Stimulated activated CD8-positive, alpha-beta memory T cell treated with anti-CD3 and anti-CD28 coated beads, Interleukin-4, amount 100 ng/mL, for 24 hours (primary cell): Measurements from ENCODE around the gene ADNP.

Source experiments
- DNase-seq: peaks from one replicate; pipeline ENCODE4 v3.0.0-alpha.2; 2020; ENCODE audit warnings: low read depth

Gene ADNP

DNA sequence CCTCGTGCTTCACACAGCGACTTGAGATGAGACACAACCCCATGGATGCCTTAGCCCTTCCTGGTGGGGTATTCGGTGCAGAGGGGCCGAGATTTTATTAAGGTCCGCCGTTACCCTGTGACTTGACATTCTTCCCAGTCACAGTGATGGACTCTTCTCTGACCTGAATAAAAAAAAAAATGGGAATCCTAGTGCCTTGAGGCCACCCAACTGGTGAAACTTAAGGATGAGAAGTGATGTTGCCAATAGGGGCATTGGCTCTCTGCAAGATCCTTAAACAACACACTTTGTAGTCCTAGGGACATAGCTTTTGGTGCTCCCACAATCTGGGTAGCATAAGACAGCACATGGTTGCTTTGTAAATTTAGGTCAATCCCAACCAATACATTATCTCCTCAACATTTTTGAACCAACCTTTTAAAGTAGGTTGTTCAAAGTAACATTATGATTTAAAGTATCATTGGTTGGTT is 814 bp upstream of the ADNP start:
- DNase-seq: no peak

DNA sequence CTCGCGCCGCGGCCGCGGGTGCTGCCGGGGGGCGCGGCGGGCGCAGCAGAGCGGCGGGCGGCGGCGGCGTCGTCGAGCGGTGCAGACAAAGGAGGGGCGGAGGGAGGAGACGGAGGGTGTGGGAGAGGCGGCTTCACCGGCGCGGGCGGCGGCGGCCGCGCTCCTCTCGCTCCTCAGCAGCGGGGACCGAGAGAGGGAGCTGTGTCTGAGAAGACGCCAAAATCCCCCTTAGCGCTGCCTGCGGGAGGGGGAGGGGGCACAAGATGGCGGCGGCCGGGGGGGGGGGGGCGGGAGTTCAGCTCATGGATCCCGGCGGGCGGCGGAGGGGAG is 296 bp downstream of the ADNP start:
- no peak for DNase-seq

DNA sequence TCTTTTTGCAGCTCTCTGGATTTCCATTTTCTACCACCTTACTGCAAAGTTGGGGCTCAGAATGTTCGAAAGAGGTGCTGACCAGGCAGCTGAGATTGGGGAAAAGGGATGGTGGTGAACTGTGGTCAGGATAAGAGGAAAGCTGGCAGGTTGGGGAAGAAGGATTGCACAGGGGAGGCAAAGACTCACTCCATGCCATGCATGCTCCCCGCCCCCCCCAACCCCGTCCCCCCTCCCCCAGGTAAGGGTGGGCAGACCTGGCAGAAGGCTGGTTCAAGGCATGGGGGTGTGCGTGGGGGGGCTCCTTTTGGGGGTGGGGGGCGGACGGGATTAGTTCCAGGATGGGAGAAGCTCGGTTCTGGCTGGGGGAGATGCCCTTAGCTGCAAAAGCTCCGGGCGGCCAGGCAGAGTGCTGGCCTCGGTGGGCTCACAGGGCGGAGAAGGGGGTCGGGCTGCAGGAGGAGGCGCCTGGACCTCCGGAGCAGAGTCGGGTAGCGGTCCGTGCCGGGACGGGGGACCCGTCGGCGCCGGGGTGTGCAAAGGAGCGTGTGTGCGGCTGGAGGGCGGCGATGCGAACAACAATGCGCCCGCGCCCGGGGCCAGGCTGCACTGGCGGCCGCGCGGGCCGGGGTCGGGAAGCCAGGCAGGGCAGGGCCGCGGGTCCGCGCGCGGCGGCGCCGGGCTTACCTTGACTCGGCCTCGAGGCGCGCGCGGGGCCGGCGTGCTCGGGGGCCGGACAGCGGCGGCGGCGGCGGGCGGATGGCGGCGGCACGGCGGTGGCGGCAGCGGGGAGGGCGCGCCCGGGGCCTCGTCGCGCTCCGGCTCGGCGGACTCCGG is 880 bp downstream of the ADNP start:
- no peak for DNase-seq

DNA sequence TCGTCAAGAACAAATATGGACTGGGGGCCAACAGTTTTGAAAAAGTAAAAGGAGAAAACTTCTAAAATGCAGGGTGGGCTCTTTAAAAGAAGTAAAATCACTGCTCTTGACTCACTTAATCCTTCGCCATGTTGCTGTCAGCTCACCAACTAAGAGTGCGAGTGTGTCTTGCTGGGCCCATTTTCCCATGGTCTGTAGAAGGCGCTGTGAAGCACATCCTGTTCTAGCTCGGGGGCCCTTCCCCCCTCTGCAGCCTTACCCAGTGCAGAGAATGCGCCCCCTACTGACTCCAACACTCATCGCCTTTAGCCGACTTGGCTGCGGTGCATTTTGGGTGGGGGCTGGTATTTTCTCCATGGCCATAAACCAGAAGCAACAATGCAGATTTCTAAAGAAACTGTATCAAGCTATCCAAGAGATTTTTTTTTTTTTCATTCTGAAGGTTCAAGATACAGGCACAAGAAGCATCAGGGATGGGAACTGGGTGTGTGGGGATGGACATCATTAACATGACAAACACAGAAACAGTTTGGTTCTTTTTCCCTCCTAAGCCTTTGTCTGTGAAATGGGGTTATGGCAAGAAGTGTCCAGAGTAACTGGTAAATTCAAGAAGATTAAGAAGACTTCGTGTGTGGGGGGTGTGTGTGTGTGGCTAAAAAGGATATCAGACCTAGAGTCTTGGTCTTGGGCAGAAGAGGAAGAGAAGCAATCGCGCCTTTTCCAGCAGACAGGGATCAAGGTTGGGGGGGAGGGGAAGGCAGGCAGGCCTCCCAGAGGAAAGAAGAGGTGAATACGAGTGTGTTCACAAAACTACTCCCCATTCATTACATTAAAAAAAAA is 1.7 kb downstream of the ADNP start:
- DNase-seq: peak; percentile 85

DNA sequence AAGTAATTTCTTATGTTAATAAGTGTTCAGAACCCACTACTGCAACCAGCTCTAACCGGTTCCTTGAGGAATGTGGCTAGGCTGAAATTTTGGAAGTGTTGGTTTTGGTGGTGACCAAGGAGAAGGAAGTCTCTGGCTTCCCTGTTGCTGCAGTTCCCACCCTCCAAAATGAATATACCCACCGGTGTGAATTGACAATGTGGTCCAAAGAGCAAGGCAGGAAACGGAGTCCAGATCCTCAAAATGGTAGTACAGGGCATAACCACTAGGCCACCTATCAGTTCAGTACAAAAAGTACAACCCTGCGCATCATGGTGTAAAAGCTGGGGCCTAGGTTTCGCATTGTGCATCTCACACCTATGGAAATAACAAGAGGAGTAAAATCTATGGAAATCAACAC is 2.8 kb downstream of the ADNP start:
- DNase-seq: no peak

DNA sequence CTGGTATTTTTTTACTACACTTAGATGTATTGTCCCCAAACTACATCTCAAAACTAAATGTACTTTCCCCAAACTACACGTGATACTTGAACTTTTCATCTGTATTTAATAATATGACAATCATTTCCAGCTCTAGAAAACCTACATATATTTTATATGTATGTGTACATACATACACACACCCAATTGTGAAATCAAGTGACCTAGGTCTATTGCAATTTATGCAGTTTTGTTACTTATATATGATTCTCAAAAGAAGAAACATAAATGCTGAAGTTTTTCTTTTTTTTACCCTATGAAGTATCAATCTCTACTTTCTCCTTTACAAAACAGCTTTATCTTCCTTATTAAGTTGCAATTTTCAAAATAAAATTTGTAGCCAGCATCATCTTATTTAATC is 4.7 kb downstream of the ADNP start:
- no peak for DNase-seq

DNA sequence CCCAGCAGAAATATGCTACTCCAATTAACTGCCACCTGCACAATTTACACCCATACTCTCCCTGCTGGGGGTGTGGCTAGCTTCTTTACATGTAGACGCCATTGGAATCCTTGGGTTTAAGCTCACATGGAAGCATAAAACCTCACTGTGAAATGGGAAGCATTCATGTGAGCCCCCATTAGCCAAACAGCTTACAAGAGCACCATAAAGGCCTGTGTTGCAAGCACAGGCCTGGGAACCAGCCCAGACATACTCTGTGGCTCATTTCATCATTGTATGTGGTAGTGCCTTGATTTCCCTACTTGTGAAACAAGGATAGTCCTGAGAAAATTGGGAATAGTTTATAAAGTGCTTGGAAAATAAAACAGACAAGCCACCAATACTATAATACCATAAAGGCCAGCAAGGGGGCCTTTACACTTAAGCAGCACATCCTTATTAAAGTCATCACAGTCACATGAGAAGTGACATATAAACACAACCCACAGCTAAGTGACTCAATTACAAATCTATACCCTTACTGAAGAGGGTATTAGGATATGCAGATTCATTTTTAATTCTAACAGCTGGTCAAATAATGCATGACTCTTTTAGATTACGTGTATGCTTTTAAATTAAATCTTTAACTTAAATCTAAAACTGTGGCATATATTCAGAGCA is 6.8 kb downstream of the ADNP start:
- DNase-seq: no peak

DNA sequence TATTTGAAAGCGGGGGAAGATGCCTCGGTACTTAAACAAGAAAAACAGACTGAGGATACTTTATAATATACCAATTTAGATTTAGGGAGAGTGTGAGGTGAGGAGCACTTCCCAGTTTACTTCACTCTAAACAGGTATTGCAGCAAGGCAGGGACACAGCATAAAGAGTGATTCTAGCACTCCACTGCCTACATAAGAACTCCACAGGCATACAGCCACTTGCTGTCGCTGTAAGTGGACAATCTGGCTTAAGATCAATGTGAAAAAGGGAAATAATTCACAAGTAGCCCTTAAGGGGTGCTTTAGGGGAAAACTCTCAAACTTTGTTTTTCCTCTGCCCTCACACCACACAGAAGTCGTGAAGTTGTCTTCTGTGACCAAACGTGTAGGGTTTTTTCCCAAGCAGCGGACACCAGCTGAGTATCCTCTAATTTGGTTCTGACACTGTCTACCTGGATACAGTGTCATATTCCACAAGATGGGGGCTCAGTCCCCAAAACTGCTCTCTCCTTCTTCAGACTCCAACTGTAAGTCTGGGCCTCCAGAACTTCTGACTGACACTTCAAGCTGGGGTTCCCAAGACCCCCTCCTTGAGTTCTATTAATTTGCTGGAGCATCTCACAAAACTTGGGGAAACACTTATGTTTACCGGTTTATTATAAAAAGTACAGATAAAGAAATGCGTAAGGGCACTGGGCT is 9.3 kb downstream of the ADNP start:
- DNase-seq: no peak

DNA sequence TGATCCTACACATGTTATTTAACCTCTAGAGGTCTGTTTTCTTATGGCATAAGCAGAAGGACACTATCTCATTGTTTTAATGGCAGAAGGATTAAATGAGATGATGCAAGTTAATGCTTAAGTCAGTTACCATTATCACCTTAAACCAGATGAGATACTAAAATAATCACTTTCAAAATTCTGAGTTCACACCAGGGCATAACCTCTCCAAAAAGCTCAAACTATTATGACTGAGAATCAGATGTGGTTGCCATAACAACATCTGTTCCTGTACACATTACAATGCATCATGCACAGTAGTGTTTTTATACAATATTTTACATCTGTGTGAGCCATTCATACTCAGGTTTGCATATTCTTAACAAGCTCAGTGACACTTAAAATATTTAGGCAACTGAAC is 10.2 kb downstream of the ADNP start:
- DNase-seq: no peak

DNA sequence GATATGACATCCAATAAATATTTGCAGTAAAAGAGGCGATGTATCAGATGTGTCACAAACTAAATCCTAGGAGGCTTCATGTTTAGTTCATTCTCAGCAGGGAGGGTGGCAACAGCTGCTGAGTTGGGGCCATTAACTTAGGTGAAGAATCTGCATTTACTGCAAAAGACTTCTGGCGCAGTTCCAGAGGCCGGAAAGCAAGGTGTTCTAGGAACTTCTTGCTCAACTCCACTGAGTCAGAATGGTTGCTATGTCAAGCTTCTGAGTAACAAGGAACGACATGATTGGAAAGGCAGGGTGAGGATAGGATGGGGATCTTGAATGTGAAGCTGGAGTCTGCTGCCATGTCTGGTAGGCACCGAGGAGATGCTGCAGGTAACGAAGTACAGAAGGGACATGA is 11.7 kb downstream of the ADNP start:
- DNase-seq: no peak

DNA sequence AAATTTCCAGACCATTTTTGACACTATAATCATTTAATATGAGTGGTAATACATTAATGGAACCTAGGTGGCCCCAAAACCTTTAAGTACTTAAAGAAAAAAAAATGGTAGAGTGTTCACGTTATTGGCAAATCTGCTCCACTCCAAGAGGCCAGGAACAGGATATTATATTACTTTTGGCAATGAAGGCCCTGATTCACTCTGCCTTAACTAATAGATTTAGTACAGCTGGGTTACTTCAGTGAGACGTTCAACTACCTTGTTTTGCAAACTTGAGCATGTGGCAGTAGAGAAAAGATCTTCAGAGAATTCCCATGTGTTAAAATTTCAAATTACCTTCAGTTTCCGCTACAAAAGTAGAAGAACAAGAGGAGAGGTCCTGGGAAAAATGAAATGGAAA is 12.8 kb downstream of the ADNP start:
- no peak for DNase-seq

DNA sequence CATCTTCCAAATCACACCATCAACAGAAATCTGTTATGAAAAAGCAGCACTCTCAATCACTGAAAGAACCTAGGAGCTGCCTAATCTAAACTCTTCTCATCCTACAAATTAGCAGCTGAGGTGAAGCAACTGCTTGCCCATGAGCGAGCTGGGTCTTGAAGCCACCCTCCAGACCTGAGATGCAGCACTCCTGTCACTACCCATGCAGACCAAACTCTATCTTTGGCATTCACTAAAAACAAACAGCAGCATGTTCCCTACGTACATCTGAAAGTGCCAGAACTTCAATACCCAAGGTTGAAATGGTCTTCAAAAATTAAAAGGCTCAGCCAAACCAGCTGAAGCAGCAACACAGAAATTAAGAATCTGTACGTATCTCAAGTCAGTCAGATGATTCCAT is 14.3 kb downstream of the ADNP start:
- DNase-seq: no peak

DNA sequence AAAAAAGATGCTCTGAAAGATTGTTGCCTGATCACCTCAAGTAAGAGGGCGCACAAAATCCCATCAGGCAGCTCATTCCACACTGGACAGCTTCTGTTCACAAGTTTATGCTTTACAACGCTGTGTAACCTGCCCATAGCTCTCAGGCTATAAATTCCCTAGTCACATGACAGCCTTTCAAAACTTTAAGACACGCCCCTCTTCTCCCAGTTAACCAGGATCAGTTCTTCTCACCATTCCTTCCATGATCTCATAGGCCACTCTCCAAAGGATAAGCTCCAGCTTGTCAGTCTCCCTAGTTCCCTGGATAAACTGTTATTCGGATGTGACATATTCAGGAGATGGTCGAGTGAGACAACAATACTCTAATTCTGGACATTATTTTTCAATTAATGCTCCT is 15.0 kb downstream of the ADNP start:
- DNase-seq: no peak

DNA sequence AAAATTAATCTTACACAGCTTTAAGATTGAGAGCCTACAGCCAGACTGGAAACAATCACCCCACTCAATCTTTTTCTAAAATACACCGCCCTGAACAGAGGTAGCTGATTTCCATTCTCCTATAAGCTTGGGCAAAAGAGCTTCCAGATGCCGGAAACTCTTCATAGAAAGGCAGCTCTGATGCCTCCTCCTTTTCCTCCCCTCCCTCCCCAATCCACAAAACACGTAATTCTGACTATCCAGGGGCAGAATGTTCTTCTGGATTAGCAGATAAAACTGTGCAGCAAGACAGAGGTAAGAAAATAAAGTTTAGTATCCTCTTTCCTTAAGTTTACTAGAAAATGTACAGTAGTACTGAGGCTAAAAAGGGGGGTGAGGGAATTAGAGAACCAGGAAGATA is 15.8 kb downstream of the ADNP start:
- DNase-seq: no peak

DNA sequence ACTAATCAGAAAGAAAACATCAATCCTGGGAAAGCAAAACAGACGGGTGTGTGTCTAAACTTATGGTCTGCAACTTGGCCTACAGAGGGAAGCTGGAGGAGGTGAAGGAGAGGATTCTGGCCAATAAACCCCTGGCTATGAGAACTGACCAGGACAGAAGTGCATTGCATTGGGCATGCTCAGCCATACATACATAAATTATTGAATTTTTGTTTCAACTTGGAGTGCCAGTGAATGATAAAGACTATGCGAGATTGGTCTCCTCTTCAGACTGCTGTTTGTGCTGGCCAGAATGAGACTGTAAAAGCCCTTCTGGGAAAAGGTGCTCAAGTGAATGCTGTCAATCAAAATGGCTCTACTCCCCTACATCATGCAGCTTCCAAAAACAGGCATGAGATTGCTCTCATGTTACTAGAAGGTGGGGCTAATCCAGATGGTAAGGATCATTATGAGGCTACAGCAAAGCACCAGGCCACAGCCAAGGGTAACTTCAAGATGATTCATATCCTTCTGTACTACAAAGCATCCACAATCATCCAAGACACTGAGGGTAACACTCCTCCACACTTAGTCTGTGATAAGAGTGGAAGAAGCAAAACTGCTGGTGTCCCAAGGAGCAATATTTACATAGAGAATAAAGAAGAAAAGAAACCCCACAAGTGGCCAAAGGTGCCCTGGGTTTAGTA is 17.4 kb downstream of the ADNP start:
- no peak for DNase-seq

DNA sequence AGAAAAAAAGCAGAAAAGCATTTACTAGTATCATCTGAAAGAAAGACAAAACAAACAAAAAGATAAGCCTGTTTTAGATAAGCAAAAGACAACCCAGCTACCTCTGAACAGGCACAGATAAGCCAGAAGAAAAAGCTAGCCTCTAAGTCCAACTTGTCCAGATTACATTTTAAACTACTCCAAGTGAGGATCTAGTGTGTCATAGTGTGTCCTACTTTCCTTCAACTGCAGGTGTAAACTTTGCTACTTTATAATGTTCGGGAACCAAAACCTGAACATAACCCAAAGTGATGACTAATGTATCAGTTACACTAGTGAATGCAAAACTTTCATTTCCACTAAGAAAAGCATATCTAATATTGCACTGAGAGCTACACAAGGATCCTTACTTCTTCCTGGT is 19.5 kb downstream of the ADNP start:
- DNase-seq: no peak

DNA sequence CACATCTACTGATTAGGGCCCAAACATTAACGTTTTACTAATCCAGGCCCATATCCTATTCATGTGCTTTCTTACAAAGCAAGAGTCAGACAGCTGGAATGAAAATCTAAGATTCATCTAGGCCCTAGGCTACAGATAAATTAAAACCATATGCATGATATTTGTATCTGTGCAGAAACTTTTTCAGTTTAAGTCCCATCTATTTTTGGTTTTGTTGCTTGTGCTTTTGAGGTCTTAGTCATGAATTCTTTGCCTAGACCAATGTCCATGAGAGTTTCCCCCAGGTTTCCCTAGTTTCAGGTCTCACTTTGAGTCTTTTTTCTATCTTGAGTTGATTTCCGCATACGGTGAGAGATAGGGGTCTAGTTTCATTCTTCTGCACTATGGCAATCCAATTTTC is 20.2 kb downstream of the ADNP start:
- no peak for DNase-seq

DNA sequence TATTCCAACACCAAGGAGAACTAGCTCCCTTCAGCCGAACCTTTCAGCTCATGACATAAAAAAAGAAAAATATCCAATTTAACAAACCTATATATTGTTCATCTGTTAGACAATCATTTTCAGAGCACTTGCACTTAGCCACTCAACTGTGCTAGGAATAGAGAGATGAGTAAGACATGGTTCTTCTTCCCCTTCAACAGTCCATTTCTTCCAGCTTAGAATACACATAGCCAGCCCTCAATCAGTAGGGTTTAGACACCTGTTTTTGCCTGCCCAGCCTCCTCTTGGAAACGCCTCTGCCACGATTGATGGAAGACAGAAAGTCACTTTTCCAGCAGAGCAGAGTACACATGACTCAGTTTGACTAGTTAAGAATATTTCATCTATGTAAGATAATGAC is 21.8 kb downstream of the ADNP start:
- no peak for DNase-seq

DNA sequence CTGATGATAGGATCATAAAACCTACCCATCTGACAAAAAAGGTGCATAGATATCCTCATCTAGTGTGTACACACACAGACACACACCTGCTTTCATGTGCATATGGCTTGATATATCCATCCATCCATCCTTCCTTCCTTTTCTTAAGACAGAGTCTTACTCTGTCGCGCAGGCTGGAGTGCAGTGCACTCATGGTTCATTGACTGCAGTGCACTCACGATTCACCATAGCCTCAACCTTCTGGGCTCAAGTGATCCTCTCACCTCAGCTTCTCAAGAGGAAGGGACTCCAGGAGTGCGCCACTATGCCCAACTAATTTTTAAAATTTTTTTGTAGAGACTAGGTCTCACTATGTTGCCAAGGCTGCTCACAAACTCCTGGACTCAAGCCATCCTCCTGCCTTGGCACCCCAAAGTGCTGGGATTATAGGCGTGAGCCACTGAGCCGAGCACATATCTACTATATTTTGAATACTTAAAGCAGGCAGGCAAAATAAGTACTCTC is 27.1 kb downstream of the ADNP start:
- DNase-seq: no peak

DNA sequence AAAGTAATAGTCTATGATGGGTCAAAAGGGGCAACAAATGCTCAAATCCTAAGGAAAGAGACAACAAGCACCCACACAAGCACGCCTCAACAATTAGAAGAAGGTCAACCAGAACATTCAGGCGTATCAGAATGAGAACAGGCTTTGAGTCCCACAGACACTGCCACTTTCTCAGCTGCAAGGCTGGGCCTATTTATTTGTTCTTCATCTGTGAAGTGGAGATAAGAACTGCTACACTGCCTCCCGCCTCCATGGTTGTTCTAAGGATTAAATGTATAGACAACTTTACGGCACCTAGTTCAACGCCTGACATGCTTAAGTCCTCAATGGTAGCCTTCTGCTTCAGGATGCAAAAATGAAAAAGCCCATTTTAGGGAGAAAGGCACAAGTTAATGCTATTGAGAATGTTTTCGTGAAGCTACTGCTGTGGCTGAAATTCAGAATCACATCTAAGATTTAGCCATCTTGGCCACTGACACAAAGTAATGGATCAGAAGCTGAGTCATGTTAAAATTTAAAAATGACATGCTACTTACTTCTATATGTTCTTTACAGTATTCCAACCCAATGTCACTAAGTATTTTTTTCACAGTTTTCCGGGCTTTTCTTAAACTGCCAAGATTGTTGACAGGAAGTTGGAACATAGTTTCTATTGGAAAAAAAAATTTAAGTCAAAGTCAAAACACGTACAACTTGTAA is 27.7 kb downstream of the ADNP start:
- no peak for DNase-seq

DNA sequence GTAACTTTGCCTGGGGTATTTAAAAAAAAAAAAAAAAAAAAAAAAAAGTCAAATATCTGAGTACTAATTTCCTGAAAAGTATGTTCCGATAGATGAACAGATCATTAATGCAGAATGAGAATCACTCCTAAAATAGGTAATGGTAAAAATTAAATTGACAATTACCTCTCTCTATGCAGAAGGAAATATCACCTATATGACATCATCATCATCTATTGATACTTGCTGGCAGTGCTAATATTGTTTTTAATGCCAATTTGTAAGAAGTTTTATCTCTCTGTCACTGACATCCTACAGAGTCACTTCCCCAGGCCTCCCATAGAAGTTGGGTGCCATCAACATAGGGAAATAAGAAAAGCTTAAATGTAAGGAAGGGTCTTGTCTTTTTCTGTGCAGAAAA is 29.9 kb downstream of the ADNP start:
- no peak for DNase-seq
